H1 (cell line): ENCODE data around the gene ETF1. TPM values are rescaled to one million over a fixed set of nuclear protein-coding genes. Genes with fewer than 3 reads are reported as not detected.

ENCODE experiments used
- KDM5A ChIP-seq: fragments of 200-600 bp; IDR thresholded peaks from 2 replicates; pipeline ENCODE4 v1.7.1; 2012; ENCODE audit warnings: mild to moderate bottlenecking, low read length, inconsistent platforms, mixed read lengths
- RXRA ChIP-seq: IDR thresholded peaks from 2 replicates; pipeline ENCODE4 v1.6.1; 2011; ENCODE audit warnings: low read depth, mild to moderate bottlenecking, low read length, moderate library complexity; ENCODE audit not compliant: insufficient read depth
- polyA plus RNA-seq, 7 experiments: library from polyadenylated mRNA; depleted of rRNA in 3 of 7; stranded (reverse) in 5 of 7; unstranded in 2 of 7; fragments of >200 nt in 5 of 7; fragments of 200-250 nt in 2 of 7; gene quantifications; 1 replicate in 5 of 7; 2 replicates in 1 of 7; 4 replicates in 1 of 7; pipeline versions ENCODE4 v1.2.1 to v1.2.3, GENCODE V29; 2011 to 2013; ENCODE audit warnings: missing spikeins in 2 of 7, mixed read lengths in 2 of 7
- total RNA-seq: library from RNA; stranded (reverse); fragmentation: NEBNext Ultra II Directional; extraction: Animal tissue kit (Norgen Biotek cat#: 25700); gene quantifications from 2 replicates; pipeline ENCODE4 v1.2.1, GENCODE V29; 2021

Gene ETF1
- total and polyA plus RNA-seq, 2 of the 8 experiments (the other 6 are each of a cell fraction or from before 2014, with no cell fraction given): 50.5 to 168 TPM

GRCh38 chr5:138502121-138502520, 40.9 kb downstream of the ETF1 start (continued):
- TF ChIP-seq KDM5A (no peak), RXRA (no peak)
- TF ChIP-seq, all 59 proteins: peak for 0
